B cell (primary cell): ENCODE measurements around the gene VWA5A. TPM values are rescaled to one million over a fixed set of nuclear protein-coding genes. Genes with fewer than 3 reads are reported as not detected.

Experiments
- ATAC-seq: fragments of 200-7000 bp; cut with Tn5 transposase; one replicate; pipeline ENCODE4 v1.10.0; 2021; ENCODE audit warnings: low read depth, mild to moderate bottlenecking, moderate number of reproducible peaks, moderate library complexity
- CTCF ChIA-PET: fragments of 350-600 bp; sonication (Branson Sonifier 250); formaldehyde crosslinking; loops from one replicate; lab custom pipeline; 2021; ENCODE audit warnings: antibody characterized with exemption, inconsistent platforms; lab: Charles Lee
- POLR2A ChIA-PET: fragments of 350-600 bp; sonication (Branson Sonifier 250); formaldehyde crosslinking; loops from one replicate; lab custom pipeline; 2021; ENCODE audit warnings: antibody characterized with exemption; lab: Charles Lee
- DNase-seq: peaks from one replicate; pipeline ENCODE4 v3.0.0; 2013
- H2AFZ ChIP-seq: 2 replicates; pipeline ENCODE4 v1.6.1; 2012; ENCODE audit warnings: mild to moderate bottlenecking, low read depth, low read length; ENCODE audit not compliant: insufficient read depth, poor library complexity, severe bottlenecking
- H3K27ac ChIP-seq, 2 donors: 1 replicate in 1 of 2; 2 replicates in 1 of 2; pipeline ENCODE4 v1.5.1; 2012 to 2013; ENCODE audit warnings: low read length in 2 of 2, mild to moderate bottlenecking in 2 of 2, moderate library complexity in 1 of 2
- H3K27me3 ChIP-seq, 4 experiments: fragments of 200-600 bp in 1 of 4; sonication (generic) in 1 of 4; replicated peaks in 1 of 4; 1 replicate in 2 of 4; 2 replicates in 2 of 4; pipeline versions ENCODE4 v1.6.1 to v1.7.0; 2013 to 2016; ENCODE audit warnings: low read length in 3 of 4, mild to moderate bottlenecking in 2 of 4, mixed read lengths in 1 of 4, moderate library complexity in 1 of 4; ENCODE audit not compliant: insufficient read depth in 4 of 4, control insufficient read depth in 3 of 4; ENCODE audit errors: control extremely low read depth in 1 of 4
- H3K36me3 ChIP-seq, 2 experiments: replicated peaks in 1 of 2; 1 replicate in 1 of 2; 2 replicates in 1 of 2; pipeline versions ENCODE4 v1.6.1 to v1.7.1; 2013; ENCODE audit warnings: low read length in 1 of 2; ENCODE audit not compliant: insufficient read depth in 2 of 2, control insufficient read depth in 1 of 2; ENCODE audit errors: control extremely low read depth in 1 of 2, extremely low read depth in 1 of 2
- H3K4me1 ChIP-seq, 2 donors: fragments of 200-600 bp in 1 of 2; sonication (generic) in 1 of 2; 1 replicate in 1 of 2; 2 replicates in 1 of 2; pipeline versions ENCODE4 v1.5.1 to v1.6.1; 2013 to 2017; ENCODE audit warnings: low read length in 2 of 2; ENCODE audit not compliant: control insufficient read depth in 2 of 2, insufficient read depth in 2 of 2
- H3K4me2 ChIP-seq: replicated peaks from 2 replicates; pipeline ENCODE3; 2012; ENCODE audit warnings: mild to moderate bottlenecking, low read depth, low read length; ENCODE audit not compliant: poor library complexity, severe bottlenecking
- H3K4me3 ChIP-seq, 5 experiments: fragments of 200-600 bp in 1 of 5; sonication (generic) in 1 of 5; 1 replicate in 3 of 5; 2 replicates in 2 of 5; pipeline versions ENCODE4 v1.5.1 to v1.7.0; 2011 to 2016; ENCODE audit warnings: low read length in 4 of 5, mild to moderate bottlenecking in 4 of 5, low read depth in 2 of 5, control low read depth in 1 of 5, moderate library complexity in 1 of 5; ENCODE audit not compliant: insufficient read depth in 1 of 5; ENCODE audit errors: control extremely low read depth in 1 of 5, extremely low read depth in 1 of 5
- H3K79me2 ChIP-seq: fragments of 200-600 bp; sonication (generic); one replicate; pipeline ENCODE4 v1.6.0; 2016; ENCODE audit warnings: low read length; ENCODE audit not compliant: control insufficient read depth, insufficient read depth
- H3K9ac ChIP-seq: fragments of 200-600 bp; sonication (generic); 2 replicates; pipeline ENCODE4 v1.6.1; 2017; ENCODE audit warnings: mild to moderate bottlenecking, low read length, moderate library complexity
- H3K9me3 ChIP-seq, 3 donors: one replicate each; pipeline versions ENCODE4 v1.6.1 to v1.7.1; 2013; ENCODE audit warnings: low read length in 2 of 3; ENCODE audit not compliant: control insufficient read depth in 2 of 3, insufficient read depth in 1 of 3; ENCODE audit errors: control extremely low read depth in 1 of 3
- H4K20me1 ChIP-seq: 2 replicates; pipeline ENCODE4 v1.6.0; 2012; ENCODE audit warnings: mild to moderate bottlenecking, low read length; ENCODE audit not compliant: insufficient read depth, control insufficient read depth, poor library complexity, severe bottlenecking
- H3K27ac Mint-ChIP-seq: one replicate; pipeline ENCODE4 v1.8.0; 2021; ENCODE audit warnings: mixed read lengths
- H3K27me3 Mint-ChIP-seq: one replicate; pipeline ENCODE4 v1.8.0; 2021; ENCODE audit warnings: mixed read lengths
- H3K4me1 Mint-ChIP-seq: one replicate; pipeline ENCODE4 v1.8.0; 2021; ENCODE audit warnings: mixed read lengths
- H3K4me3 Mint-ChIP-seq: one replicate; pipeline ENCODE4 v1.8.0; 2021; ENCODE audit warnings: mixed read lengths
- H3K9me3 Mint-ChIP-seq: one replicate; pipeline ENCODE4 v1.8.0; 2022; ENCODE audit warnings: mixed read lengths; ENCODE audit not compliant: insufficient read depth
- CTCF ChIP-seq: fragments of 200-600 bp; IDR thresholded peaks from one replicate; pipeline ENCODE4 v1.8.0; 2022; ENCODE audit warnings: antibody characterized with exemption, mild to moderate bottlenecking
- EZH2 ChIP-seq: IDR thresholded peaks from 2 replicates; pipeline ENCODE4 v1.6.1; 2012; ENCODE audit warnings: borderline replicate concordance, low read depth, mild to moderate bottlenecking, moderate library complexity, low read length; ENCODE audit not compliant: insufficient read depth, poor library complexity, severe bottlenecking
- WGBS: methylation state at CpG from one replicate; pipeline ENCODE4 v1.1.5; 2013; ENCODE audit warnings: missing lambda C conversion rate; ENCODE audit not compliant: insufficient coverage; 5-methylcytosine and 5-hydroxymethylcytosine counted together
- intact Hi-C: fragments of 100-400 bp; cut with micrococcal nuclease; formaldehyde crosslinking; loops from one replicate; pipeline ENCODE4 v1.10.0; 2022
- polyA plus RNA-seq: library from polyadenylated mRNA; depleted of rRNA; stranded (reverse); fragments of >200 nt; gene quantifications from 2 replicates; pipeline ENCODE4 v1.2.3, GENCODE V29; 2012
- total RNA-seq, 2 donors: library from RNA; stranded (reverse); fragments of 120-200 nt in 1 of 2; gene quantifications; 1 replicate in 1 of 2; 2 replicates in 1 of 2; pipeline versions ENCODE4 v1.2.3 to v1.2.4, GENCODE V29; 2013 to 2022

VWA5A gene
- total and polyA plus RNA-seq, 2 donors (not counting 1 experiment from before 2014, with no cell fraction given), result 4.9 to 6.3 TPM

GRCh38 chr11:124160986-124161385 is 45.7 kb downstream of the VWA5A start:
- CTCF ChIA-PET, result interaction anchor here (1.3 kb wide), 1 partner anchor 89 kb away, joined by 3 read pairs; no protein-coding TSS in a partner anchor
- no peaks in the 10 kb centered on the region for H3K9me3 Mint-ChIP-seq

GRCh38 chr11:124167826-124168231 is 52.6 kb downstream of the VWA5A start:
- no peaks in the 10 kb centered on the region for H3K4me1 ChIP-seq
- intact Hi-C loops, result no loop called here
- no peaks in the 10 kb centered on the region for H3K9me3 Mint-ChIP-seq
- no peaks in the 10 kb centered on the region for H3K79me2 ChIP-seq
- H3K27ac ChIP-seq, result no peak overlapping the region
- ATAC-seq (no peak), DNase-seq (no peak)
- H3K9me3 ChIP-seq, result peaks cover 0 to 3% (median 0%) of the 10 kb centered on the region in 3 donors
- H3K4me3 ChIP-seq, result no peak overlapping the region
- H3K4me3 Mint-ChIP-seq, result no peak overlapping the region
- H3K27me3 ChIP-seq, result no peaks in the 10 kb centered on the region
- H3K9ac ChIP-seq, result no peak overlapping the region
- H3K27me3 Mint-ChIP-seq, result peaks cover 12% of the 10 kb centered on the region
- CTCF ChIA-PET, result no interaction called here
- H2AFZ ChIP-seq, result no peak overlapping the region
- 91% methylated on average over 5 of the region's 7 CpGs for WGBS
- no peaks in the 10 kb centered on the region for H3K36me3 ChIP-seq
- no peaks in the 10 kb centered on the region for H3K4me1 Mint-ChIP-seq
- POLR2A ChIA-PET, result no interaction called here
- H4K20me1 ChIP-seq, result no peaks in the 10 kb centered on the region
- H3K4me2 ChIP-seq, result no peak overlapping the region
- no peak for TF ChIP-seq EZH2
- no peak for TF ChIP-seq CTCF
- H3K27ac Mint-ChIP-seq, result no peak overlapping the region

More at GRCh38 chr11:124160986-124161385, 45.7 kb downstream of the VWA5A start:
- DNase-seq (no peak), ATAC-seq (no peak)
- TF ChIP-seq CTCF (no peak), EZH2 (no peak)
- H3K4me1 Mint-ChIP-seq, result no peaks in the 10 kb centered on the region
- no peak overlapping the region for H3K27ac ChIP-seq
- no peaks in the 10 kb centered on the region for H3K9me3 ChIP-seq
- intact Hi-C loops, result no loop called here
- no peak overlapping the region for H3K4me3 Mint-ChIP-seq
- no peak overlapping the region for H2AFZ ChIP-seq
- POLR2A ChIA-PET, result no interaction called here
- H3K4me1 ChIP-seq, result no peaks in the 10 kb centered on the region
- peaks cover 0 to 3% (median 0%) of the 10 kb centered on the region in 4 experiments for H3K27me3 ChIP-seq
- no peaks in the 10 kb centered on the region for H4K20me1 ChIP-seq
- WGBS, result 81% methylated on average over 4 of the region's 5 CpGs
- no peaks in the 10 kb centered on the region for H3K79me2 ChIP-seq
- no peaks in the 10 kb centered on the region for H3K36me3 ChIP-seq
- peaks cover 15% of the 10 kb centered on the region for H3K27me3 Mint-ChIP-seq
- H3K4me2 ChIP-seq, result no peak overlapping the region
- no peak overlapping the region for H3K9ac ChIP-seq
- H3K27ac Mint-ChIP-seq, result no peak overlapping the region
- no peak overlapping the region for H3K4me3 ChIP-seq
